HG02973 (cell line): ENCODE measurements around the gene CACUL1.
"Not testable (repeated sequence)": the region's sequence is repeated elsewhere in the genome, so short reads cannot be mapped to it uniquely, and the experiment has no call there.

Experiments used
- ATAC-seq: cut with Tn5 transposase; IDR thresholded peaks from one replicate; pipeline ENCODE4 v1.9.1; 2021; ENCODE audit warnings: moderate library complexity; ENCODE audit not compliant: unreplicated experiment

Gene CACUL1

GRCh38 chr10:118692872-118693271 lies 61.9 kb downstream of the CACUL1 start:
- ATAC-seq: no peak

GRCh38 chr10:118689070-118689858 lies 65.5 kb downstream of the CACUL1 start:
- ATAC-seq: no peak

GRCh38 chr10:118687472-118687871 lies 67.3 kb downstream of the CACUL1 start:
- ATAC-seq: no peak

GRCh38 chr10:118682533-118682932 lies 72.2 kb downstream of the CACUL1 start:
- no peak for ATAC-seq

- ATAC-seq: no peak
Observed at GRCh38 chr10:118680197-118680596, 74.6 kb downstream of the CACUL1 start.

- no peak for ATAC-seq
Observed at GRCh38 chr10:118674226-118674919, 80.4 kb downstream of the CACUL1 start.

GRCh38 chr10:118672766-118673715 lies 81.7 kb downstream of the CACUL1 start:
- no peak for ATAC-seq

GRCh38 chr10:118672153-118672552 lies 82.6 kb downstream of the CACUL1 start:
- no peak for ATAC-seq

- not testable (repeated sequence) for ATAC-seq
Observed at GRCh38 chr10:118671221-118671620, 83.5 kb downstream of the CACUL1 start.

GRCh38 chr10:118670472-118671124 lies 84.2 kb downstream of the CACUL1 start:
- ATAC-seq: no peak

- ATAC-seq: no peak
Observed at GRCh38 chr10:118669835-118670234, 84.9 kb downstream of the CACUL1 start.

- ATAC-seq: no peak
Observed at GRCh38 chr10:118669020-118669791, 85.6 kb downstream of the CACUL1 start.

- ATAC-seq: no peak
Observed at GRCh38 chr10:118668228-118668952, 86.4 kb downstream of the CACUL1 start.

- ATAC-seq: no peak
Observed at GRCh38 chr10:118667732-118668131, 87.0 kb downstream of the CACUL1 start.

GRCh38 chr10:118666350-118666749 lies 88.4 kb downstream of the CACUL1 start:
- no peak for ATAC-seq

- no peak for ATAC-seq
Observed at GRCh38 chr10:118664321-118664720, 90.4 kb downstream of the CACUL1 start.

GRCh38 chr10:118663176-118663575 lies 91.6 kb downstream of the CACUL1 start:
- ATAC-seq: no peak

- no peak for ATAC-seq
Observed at GRCh38 chr10:118662228-118663035, 92.3 kb downstream of the CACUL1 start.
